HepG2 (cell line): ENCODE measurements around the gene MESD.

Source experiments
- ARNT ChIP-seq: fragments of 450-650 bp; IDR thresholded peaks from 2 replicates; pipeline ENCODE4 v1.6.1; 2017
- ATM ChIP-seq: fragments of 450-650 bp; IDR thresholded peaks from 2 replicates; pipeline ENCODE4 v1.7.1; 2017; ENCODE audit warnings: mild to moderate bottlenecking, borderline replicate concordance
- CBX2 ChIP-seq, 2 experiments: fragments of 200-600 bp in 1 of 2; sonication (generic); formaldehyde crosslinking in 1 of 2; IDR thresholded peaks; 2 replicates each; pipeline versions ENCODE4 v1.7.0 to v1.8.1; 2018 to 2022; ENCODE audit warnings: low read depth in 2 of 2, low read length in 1 of 2, mild to moderate bottlenecking in 1 of 2, missing genetic modification reagents in 1 of 2
- CC2D1A ChIP-seq: sonication (generic); formaldehyde crosslinking; IDR thresholded peaks from 2 replicates; pipeline ENCODE4 v1.8.1; 2023; ENCODE audit warnings: mild to moderate bottlenecking, missing genetic modification reagents
- CREB1 ChIP-seq, 2 experiments: fragments of 450-650 bp in 1 of 2; IDR thresholded peaks; 2 replicates each; pipeline ENCODE4 v1.6.1; 2016 to 2017; ENCODE audit warnings: control low read depth in 1 of 2, mild to moderate bottlenecking in 1 of 2, missing compliant biosample characterization in 1 of 2, missing genetic modification characterization in 1 of 2
- FOXK1 ChIP-seq: sonication (generic); formaldehyde crosslinking; IDR thresholded peaks from 2 replicates; pipeline ENCODE4 v1.4.0; 2020; ENCODE audit warnings: low read depth, missing genetic modification reagents, borderline replicate concordance
- IRX3 ChIP-seq: sonication (generic); formaldehyde crosslinking; IDR thresholded peaks from 2 replicates; pipeline ENCODE4 v1.8.1; 2023; ENCODE audit warnings: mild to moderate bottlenecking, low read depth, missing genetic modification reagents, borderline replicate concordance
- POLR2AphosphoS5 ChIP-seq: IDR thresholded peaks from 2 replicates; pipeline ENCODE4 v1.6.1; 2012; ENCODE audit warnings: low read depth, low read length
- SP140L ChIP-seq: sonication (generic); formaldehyde crosslinking; IDR thresholded peaks from 2 replicates; pipeline ENCODE4 v1.4.0; 2020; ENCODE audit warnings: missing genetic modification reagents, borderline replicate concordance
- XRCC5 ChIP-seq: fragments of 200-400 bp; formaldehyde crosslinking; optimal IDR thresholded peaks from 2 replicates; pipeline ENCODE3; 2017; ENCODE audit warnings: mild to moderate bottlenecking, low read length
- ZFP36 ChIP-seq: fragments of 150-350 bp; IDR thresholded peaks from 2 replicates; pipeline ENCODE4 v1.6.1; 2018; ENCODE audit warnings: borderline replicate concordance, low read length, low read depth; ENCODE audit not compliant: partially characterized antibody
- TF ChIP-seq, protein P1 (sequence below): sonication (generic); formaldehyde crosslinking; IDR thresholded peaks from 2 replicates; pipeline ENCODE4 v1.5.0; 2020; ENCODE audit warnings: mild to moderate bottlenecking, missing genetic modification reagents, moderate library complexity

DNA sequence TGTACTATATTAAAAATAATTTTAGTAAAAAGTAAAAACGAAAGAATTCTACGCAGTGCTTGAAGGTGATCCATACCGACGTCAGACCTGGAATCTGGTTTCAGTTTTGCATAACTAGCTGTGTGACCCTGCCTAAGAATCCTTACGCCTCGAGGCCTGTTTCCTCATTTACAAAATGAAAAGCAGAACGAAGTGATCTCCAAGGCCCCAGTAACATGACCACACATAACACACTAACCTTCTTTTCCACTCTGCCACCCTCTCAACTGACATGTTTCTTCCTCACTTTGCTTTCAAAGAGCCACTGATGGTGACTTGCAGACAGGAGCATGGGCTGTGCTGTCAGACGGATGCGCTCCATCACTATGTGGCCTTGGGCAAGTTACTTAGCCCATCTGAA is 4.8 kb downstream of the MESD start:
- TF ChIP-seq SP140L (no peak), ARNT (no peak), IRX3 (CRISPR knock-in tag) (no peak), POLR2AphosphoS5 (no peak), CBX2 (IDR thresholded peaks at IDR 0.05; ENCODE audit: low read depth, low read length) (no peak), CBX2 (CRISPR knock-in tag; IDR thresholded peaks at IDR 0.05; ENCODE audit: low read depth) (no peak), XRCC5 (no peak), ZFP36 (no peak), CREB1 (IDR thresholded peaks at IDR 0.05) (no peak), CREB1 (CRISPR knock-in tag; IDR thresholded peaks at IDR 0.05) (no peak), ATM (no peak), CC2D1A (CRISPR knock-in tag) (no peak), FOXK1 (CRISPR knock-in tag) (no peak)
- TF ChIP-seq, protein P1, sequence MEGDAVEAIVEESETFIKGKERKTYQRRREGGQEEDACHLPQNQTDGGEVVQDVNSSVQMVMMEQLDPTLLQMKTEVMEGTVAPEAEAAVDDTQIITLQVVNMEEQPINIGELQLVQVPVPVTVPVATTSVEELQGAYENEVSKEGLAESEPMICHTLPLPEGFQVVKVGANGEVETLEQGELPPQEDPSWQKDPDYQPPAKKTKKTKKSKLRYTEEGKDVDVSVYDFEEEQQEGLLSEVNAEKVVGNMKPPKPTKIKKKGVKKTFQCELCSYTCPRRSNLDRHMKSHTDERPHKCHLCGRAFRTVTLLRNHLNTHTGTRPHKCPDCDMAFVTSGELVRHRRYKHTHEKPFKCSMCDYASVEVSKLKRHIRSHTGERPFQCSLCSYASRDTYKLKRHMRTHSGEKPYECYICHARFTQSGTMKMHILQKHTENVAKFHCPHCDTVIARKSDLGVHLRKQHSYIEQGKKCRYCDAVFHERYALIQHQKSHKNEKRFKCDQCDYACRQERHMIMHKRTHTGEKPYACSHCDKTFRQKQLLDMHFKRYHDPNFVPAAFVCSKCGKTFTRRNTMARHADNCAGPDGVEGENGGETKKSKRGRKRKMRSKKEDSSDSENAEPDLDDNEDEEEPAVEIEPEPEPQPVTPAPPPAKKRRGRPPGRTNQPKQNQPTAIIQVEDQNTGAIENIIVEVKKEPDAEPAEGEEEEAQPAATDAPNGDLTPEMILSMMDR (CRISPR knock-in tag), result no peak
